WERI-Rb-1 (cell line): ENCODE data around the gene SMARCA4.

Experiments used
- DNase-seq: peaks from one replicate; pipeline ENCODE4 v3.0.0-alpha.2; 2020
- H3K27ac ChIP-seq: fragments of 250-450 bp; sonication (Bioruptor Pico); 2 replicates; pipeline ENCODE4 v1.5.1; 2020; ENCODE audit warnings: mild to moderate bottlenecking, moderate library complexity
- H3K27me3 ChIP-seq: fragments of 250-450 bp; sonication (Bioruptor Pico); 2 replicates; pipeline ENCODE4 v1.5.1; 2021; ENCODE audit warnings: mild to moderate bottlenecking, low read depth, moderate library complexity; ENCODE audit not compliant: insufficient read depth, severe bottlenecking
- H3K36me3 ChIP-seq: fragments of 250-450 bp; sonication (Bioruptor Pico); 2 replicates; pipeline ENCODE4 v1.5.1; 2020; ENCODE audit warnings: mild to moderate bottlenecking, moderate library complexity
- H3K4me3 ChIP-seq: 2 replicates; pipeline ENCODE4 v1.5.1; 2011; ENCODE audit warnings: low read depth, mild to moderate bottlenecking, control low read depth, low read length
- H3K9me3 ChIP-seq: fragments of 250-450 bp; sonication (Bioruptor Pico); 2 replicates; pipeline ENCODE4 v1.5.1; 2021; ENCODE audit warnings: mild to moderate bottlenecking, moderate library complexity; ENCODE audit not compliant: severe bottlenecking
- CTCF ChIP-seq: IDR thresholded peaks from 2 replicates; pipeline ENCODE4 v1.5.1; 2011; ENCODE audit warnings: low read depth, mild to moderate bottlenecking, control low read depth, inconsistent platforms, low read length

The SMARCA4 gene

GRCh38 chr19:10921199-10921909, 39.5 kb upstream of the SMARCA4 start:
- no peak for DNase-seq
- H3K4me3 ChIP-seq = no peak overlapping the region
- no peak for TF ChIP-seq CTCF
- H3K36me3 ChIP-seq = peaks cover 75% of the 10 kb centered on the region
- peak overlapping the region; percentile 85; the same call in 1 of the 2 replicates for H3K27ac ChIP-seq
- H3K9me3 ChIP-seq = no peaks in the 10 kb centered on the region
- no peaks in the 10 kb centered on the region for H3K27me3 ChIP-seq

- Histone ChIP-seq H3K4me3 (no peak overlapping the region), H3K27ac (peak overlapping the region; percentile 66), H3K36me3 (peaks cover 72% of the 10 kb centered on the region), H3K9me3 (no peaks in the 10 kb centered on the region), H3K27me3 (no peaks in the 10 kb centered on the region)
- TF ChIP-seq CTCF = peak; percentile 71
- peak; percentile 62 for DNase-seq
Observed at GRCh38 chr19:10921910-10922637, 38.8 kb upstream of the SMARCA4 start.

- no peaks in the 10 kb centered on the region for H3K27me3 ChIP-seq
- no peak for TF ChIP-seq CTCF
- no peaks in the 10 kb centered on the region for H3K9me3 ChIP-seq
- H3K4me3 ChIP-seq = no peak overlapping the region
- H3K36me3 ChIP-seq = peaks cover 67% of the 10 kb centered on the region
- H3K27ac ChIP-seq = peak overlapping the region; percentile 66
- DNase-seq = no peak
Observed at GRCh38 chr19:10922638-10923014, 38.2 kb upstream of the SMARCA4 start.

GRCh38 chr19:10923260-10924112, 37.3 kb upstream of the SMARCA4 start:
- Histone ChIP-seq H3K36me3 (peaks cover 67% of the 10 kb centered on the region), H3K27ac (peak overlapping the region; percentile 66), H3K27me3 (no peaks in the 10 kb centered on the region), H3K9me3 (no peaks in the 10 kb centered on the region), H3K4me3 (no peak overlapping the region)
- no peak for DNase-seq
- TF ChIP-seq CTCF = no peak

GRCh38 chr19:10924597-10924996, 36.2 kb upstream of the SMARCA4 start:
- DNase-seq = no peak
- TF ChIP-seq CTCF = no peak
- Histone ChIP-seq H3K4me3 (no peak overlapping the region), H3K9me3 (no peaks in the 10 kb centered on the region), H3K36me3 (peaks cover 64% of the 10 kb centered on the region), H3K27ac (peak overlapping the region; percentile 39; the same call in 1 of the 2 replicates), H3K27me3 (no peaks in the 10 kb centered on the region)
